H1 (cell line): ENCODE measurements around the gene GPRC5D. TPM values are rescaled to one million over a fixed set of nuclear protein-coding genes. Genes with fewer than 3 reads are reported as not detected.
A peak's percentile ranks its signal among the peaks of the same experiment; 100 is the strongest.

Source experiments
- CTCF ChIA-PET: fragments of 300-600 bp; sonication (Branson Sonifier 250); formaldehyde crosslinking; loops from one replicate; lab custom pipeline; 2021; ENCODE audit not compliant: partially characterized antibody; lab: Charles Lee
- POLR2A ChIA-PET: fragments of 300-600 bp; sonication (Branson Sonifier 250); formaldehyde crosslinking; loops from one replicate; lab custom pipeline; 2021; ENCODE audit warnings: inconsistent platforms; ENCODE audit not compliant: partially characterized antibody; lab: Charles Lee
- DNase-seq, 2 experiments: peaks; one replicate each; pipeline versions ENCODE4 v3.0.0 to v3.0.0-alpha.2; 2010 to 2022; ENCODE audit warnings: low spot score in 2 of 2, low read depth in 1 of 2, mixed read lengths in 1 of 2
- FAIRE-seq: peaks from 2 replicates; lab custom pipeline; 2011; peaks lifted over from hg19 to GRCh38; lab: Jason Lieb, UNC
- H2AFZ ChIP-seq: 2 replicates; pipeline ENCODE4 v1.8.1; 2012; ENCODE audit warnings: low read length, inconsistent platforms
- H2AK5ac ChIP-seq: 2 replicates; pipeline ENCODE4 v1.6.1; 2013; ENCODE audit warnings: low read depth, low read length
- H2BK120ac ChIP-seq: replicated peaks from 2 replicates; pipeline ENCODE3; 2013; ENCODE audit warnings: low read depth, low read length, inconsistent platforms
- H2BK12ac ChIP-seq: 2 replicates; pipeline ENCODE4 v1.6.1; 2013; ENCODE audit warnings: low read depth, low read length
- H2BK15ac ChIP-seq: 2 replicates; pipeline ENCODE4 v1.6.1; 2013; ENCODE audit warnings: low read length
- H2BK20ac ChIP-seq: 2 replicates; pipeline ENCODE4 v1.6.1; 2013; ENCODE audit warnings: low read length
- H2BK5ac ChIP-seq: 2 replicates; pipeline ENCODE4 v1.6.1; 2013; ENCODE audit warnings: low read depth, low read length
- H3K14ac ChIP-seq: 2 replicates; pipeline ENCODE4 v1.6.1; 2013; ENCODE audit warnings: inconsistent platforms; ENCODE audit not compliant: insufficient read length
- H3K18ac ChIP-seq: 2 replicates; pipeline ENCODE4 v1.6.1; 2013; ENCODE audit warnings: low read length; ENCODE audit errors: extremely low read depth
- H3K23ac ChIP-seq: 2 replicates; pipeline ENCODE4 v1.6.1; 2013; ENCODE audit warnings: inconsistent platforms; ENCODE audit not compliant: insufficient read length
- H3K23me2 ChIP-seq: 2 replicates; pipeline ENCODE4 v1.6.1; 2013; ENCODE audit warnings: low read depth, low read length
- H3K27ac ChIP-seq: 2 replicates; pipeline ENCODE4 v1.6.1; 2011; ENCODE audit warnings: low read depth, low read length, inconsistent platforms
- H3K27me3 ChIP-seq, 4 experiments: replicated peaks in 1 of 4; 1 replicate in 1 of 4; 2 replicates in 3 of 4; pipeline versions ENCODE4 v1.6.1 to v1.8.1; 2011 to 2013; ENCODE audit warnings: low read length in 3 of 4, mild to moderate bottlenecking in 3 of 4, inconsistent platforms in 2 of 4, mixed read lengths in 2 of 4, moderate library complexity in 1 of 4; ENCODE audit not compliant: control insufficient read depth in 3 of 4, insufficient read depth in 3 of 4; ENCODE audit errors: extremely low read depth in 1 of 4
- H3K36me3 ChIP-seq, 4 experiments: 2 replicates each; pipeline versions ENCODE4 v1.6.1 to v1.8.1; 2011 to 2013; ENCODE audit warnings: mild to moderate bottlenecking in 4 of 4, low read length in 3 of 4, moderate library complexity in 2 of 4, control low read depth in 1 of 4, inconsistent platforms in 1 of 4; ENCODE audit not compliant: insufficient read depth in 4 of 4, control insufficient read depth in 2 of 4
- H3K4ac ChIP-seq: replicated peaks from 2 replicates; pipeline ENCODE3; 2013; ENCODE audit warnings: low read length, low read depth, mixed read lengths, inconsistent platforms; ENCODE audit not compliant: insufficient read length
- H3K4me1 ChIP-seq, 4 experiments: replicated peaks in 1 of 4; 1 replicate in 1 of 4; 2 replicates in 3 of 4; pipeline versions ENCODE4 v1.6.1 to v1.8.1; 2011 to 2013; ENCODE audit warnings: low read length in 3 of 4, inconsistent platforms in 2 of 4, mixed read lengths in 1 of 4; ENCODE audit not compliant: insufficient read depth in 4 of 4, control insufficient read depth in 3 of 4
- H3K4me2 ChIP-seq, 2 experiments: 2 replicates each; pipeline versions ENCODE4 v1.6.1 to v1.8.1; 2011 to 2013; ENCODE audit warnings: low read depth in 2 of 2, low read length in 2 of 2, control low read depth in 1 of 2, inconsistent platforms in 1 of 2, mild to moderate bottlenecking in 1 of 2; ENCODE audit not compliant: insufficient read depth in 1 of 2
- H3K4me3 ChIP-seq, 4 experiments: fragments of 200-600, 300-600 bp in 1 of 4; sonication (generic), shearing (Covaris generic), sonication (Bioruptor Twin) in 1 of 4; 2 replicates each; pipeline versions ENCODE4 v1.5.1 to v1.8.1; 2011 to 2016; ENCODE audit warnings: low read length in 4 of 4, low read depth in 3 of 4, control low read depth in 2 of 4, inconsistent platforms in 2 of 4, mild to moderate bottlenecking in 2 of 4, mixed read lengths in 1 of 4, moderate library complexity in 1 of 4; ENCODE audit not compliant: insufficient read depth in 2 of 4; ENCODE audit errors: extremely low read depth in 1 of 4
- H3K56ac ChIP-seq: replicated peaks from 2 replicates; pipeline ENCODE3; 2013; ENCODE audit warnings: low read depth, mild to moderate bottlenecking, mixed read lengths, low read length, inconsistent platforms; ENCODE audit not compliant: insufficient read length
- H3K79me1 ChIP-seq: 2 replicates; pipeline ENCODE4 v1.6.1; 2013; ENCODE audit warnings: low read depth, low read length, control low read depth
- H3K79me2 ChIP-seq, 2 experiments: 2 replicates each; pipeline versions ENCODE4 v1.6.1 to v1.8.1; 2012 to 2013; ENCODE audit warnings: low read length in 2 of 2, mild to moderate bottlenecking in 2 of 2, inconsistent platforms in 1 of 2; ENCODE audit not compliant: insufficient read depth in 2 of 2, control insufficient read depth in 1 of 2
- H3K9ac ChIP-seq, 4 experiments: replicated peaks in 1 of 4; 1 replicate in 1 of 4; 2 replicates in 3 of 4; pipeline versions ENCODE4 v1.6.1 to v1.8.1; 2011 to 2013; ENCODE audit warnings: low read depth in 3 of 4, low read length in 3 of 4, control low read depth in 2 of 4, mild to moderate bottlenecking in 2 of 4, moderate library complexity in 2 of 4, inconsistent platforms in 1 of 4; ENCODE audit errors: extremely low read depth in 1 of 4
- H3K9me3 ChIP-seq, 2 experiments: 2 replicates each; pipeline versions ENCODE4 v1.6.1 to v1.8.1; 2012 to 2013; ENCODE audit warnings: mild to moderate bottlenecking in 2 of 2, moderate library complexity in 2 of 2, control low read depth in 1 of 2, inconsistent platforms in 1 of 2, low read depth in 1 of 2, low read length in 1 of 2, mixed read lengths in 1 of 2; ENCODE audit not compliant: insufficient read depth in 2 of 2
- H4K20me1 ChIP-seq, 2 experiments: replicated peaks in 1 of 2; 2 replicates each; pipeline versions ENCODE3 to v1.8.1; 2011 to 2013; ENCODE audit warnings: inconsistent platforms in 2 of 2, low read length in 2 of 2, mild to moderate bottlenecking in 1 of 2; ENCODE audit not compliant: insufficient read depth in 2 of 2, control insufficient read depth in 1 of 2
- H4K5ac ChIP-seq: 2 replicates; pipeline ENCODE4 v1.6.1; 2013; ENCODE audit warnings: low read length, low read depth, mixed read lengths, inconsistent platforms; ENCODE audit not compliant: insufficient read length
- H4K8ac ChIP-seq: 2 replicates; pipeline ENCODE4 v1.8.0; 2013; ENCODE audit warnings: mild to moderate bottlenecking, moderate library complexity, low read length, inconsistent platforms; ENCODE audit not compliant: insufficient read depth; ENCODE audit errors: extremely low read depth
- H4K91ac ChIP-seq: replicated peaks from 2 replicates; pipeline ENCODE3; 2013; ENCODE audit warnings: low read length, mixed read lengths, inconsistent platforms; ENCODE audit not compliant: insufficient read length
- CTBP2 ChIP-seq: IDR thresholded peaks from 2 replicates; pipeline ENCODE4 v1.7.0; 2011; ENCODE audit warnings: borderline replicate concordance, mild to moderate bottlenecking, moderate library complexity, mixed read lengths, low read length; ENCODE audit not compliant: insufficient read depth, insufficient read length
- CTCF ChIP-seq, 3 experiments: IDR thresholded peaks; 1 replicate in 2 of 3; 2 replicates in 1 of 3; pipeline versions ENCODE4 v1.5.1 to v1.6.1; 2011; ENCODE audit warnings: low read length in 3 of 3, mild to moderate bottlenecking in 3 of 3, inconsistent platforms in 2 of 3, low read depth in 1 of 3, moderate library complexity in 1 of 3; ENCODE audit not compliant: insufficient read depth in 1 of 3; ENCODE audit errors: control extremely low read depth in 1 of 3
- RAD21 ChIP-seq, 2 experiments: IDR thresholded peaks in 1 of 2; conservative IDR thresholded peaks in 1 of 2; 2 replicates each; pipeline ENCODE4 v1.6.1; 2011; ENCODE audit warnings: low read depth in 2 of 2, low read length in 2 of 2, improper control_type of control experiment in 1 of 2, inconsistent platforms in 1 of 2, mild to moderate bottlenecking in 1 of 2, moderate library complexity in 1 of 2
- WGBS, 2 experiments: shearing (Covaris generic) in 1 of 2; methylation state at CpG; one replicate each; pipeline versions ENCODE4 v1.1.6 to v1.1.7; 2013 to 2015; ENCODE audit warnings: low lambda C conversion rate in 2 of 2, mixed read lengths in 2 of 2, inconsistent platforms in 1 of 2, low coverage in 1 of 2, missing lambda C conversion rate in 1 of 2; ENCODE audit not compliant: insufficient replicate concordance in 2 of 2, insufficient coverage in 1 of 2, insufficient read length in 1 of 2; ENCODE audit errors: extremely low coverage in 1 of 2, missing lambda C conversion rate in 1 of 2; 5-methylcytosine and 5-hydroxymethylcytosine counted together
- polyA plus RNA-seq, 7 experiments: library from polyadenylated mRNA; depleted of rRNA in 3 of 7; stranded (reverse) in 5 of 7; unstranded in 2 of 7; fragments of >200 nt in 5 of 7; fragments of 200-250 nt in 2 of 7; gene quantifications; 1 replicate in 5 of 7; 2 replicates in 1 of 7; 4 replicates in 1 of 7; pipeline versions ENCODE4 v1.2.1 to v1.2.3, GENCODE V29; 2011 to 2013; ENCODE audit warnings: missing spikeins in 2 of 7, mixed read lengths in 2 of 7
- total RNA-seq: library from RNA; stranded (reverse); fragmentation: NEBNext Ultra II Directional; extraction: Animal tissue kit (Norgen Biotek cat#: 25700); gene quantifications from 2 replicates; pipeline ENCODE4 v1.2.1, GENCODE V29; 2021

Gene GPRC5D
- total and polyA plus RNA-seq, 2 of the 8 experiments (the other 6 are each of a cell fraction or from before 2014, with no cell fraction given): 0.45 TPM; not detected in 1

- peak; percentile 28 for FAIRE-seq
Measured at GRCh38 chr12:12975322-12976077, 23.5 kb upstream of the GPRC5D start.

More at GRCh38 chr12:12975322-12976077, 23.5 kb upstream of the GPRC5D start:
- no peak overlapping the region for H4K8ac ChIP-seq
- H3K4ac ChIP-seq: no peak overlapping the region
- no peak overlapping the region for H2AFZ ChIP-seq
- H2BK15ac ChIP-seq: no peak overlapping the region
- peaks cover 11 to 39% (median 30%) of the 10 kb centered on the region in 4 experiments for H3K36me3 ChIP-seq
- no peak for DNase-seq
- WGBS, 2 experiments: 84% methylated on average over 14 of the region's 14 CpGs; no CpG with 5 or more reads in 1 of the 2 experiments
- H3K23me2 ChIP-seq: no peaks in the 10 kb centered on the region
- no peak overlapping the region for H3K18ac ChIP-seq
- H2BK12ac ChIP-seq: no peak overlapping the region
- peak; percentile 75 to 84 for TF ChIP-seq RAD21 (IDR thresholded peaks at IDR 0.05 in 1 of 2, conservative IDR thresholded peaks at IDR 0.05 in 1 of 2; ENCODE audit: low read depth in 2 of 2, low read length in 2 of 2)
- peak; percentile 60 to 80 (median 73) for TF ChIP-seq CTCF (IDR thresholded peaks at IDR 0.05; ENCODE audit: control extremely low read depth in 1 of 3, insufficient read depth in 1 of 3, low read depth in 1 of 3, low read length in 3 of 3)
- TF ChIP-seq CTBP2: no peak
- H2BK120ac ChIP-seq: no peak overlapping the region
- H3K23ac ChIP-seq: no peak overlapping the region
- no peak overlapping the region for H3K14ac ChIP-seq
- no peak overlapping the region for H3K9ac ChIP-seq
- no peak overlapping the region for H4K5ac ChIP-seq
- H2BK5ac ChIP-seq: no peak overlapping the region
- H3K4me3 ChIP-seq: no peak overlapping the region
- H2BK20ac ChIP-seq: no peak overlapping the region
- no peak overlapping the region for H3K27ac ChIP-seq
- ChIA-PET CTCF (interaction anchor here (0.7 to 5.8 kb wide), 44 partner anchors 8 to 373 kb away, joined by 3 to 60 read pairs (median 4); partner anchors contain the start of gene GPRC5A), POLR2A (interaction anchor here (0.8 to 1.6 kb wide), 2 partner anchors 15 to 57 kb away, joined by 3 read pairs; no protein-coding TSS in a partner anchor)
- peaks cover 0 to 3% (median 0%) of the 10 kb centered on the region in 4 experiments; a peak in 1 of 7 replicates for H3K4me1 ChIP-seq
- H3K79me2 ChIP-seq: no peaks in the 10 kb centered on the region; a peak in 1 of 4 replicates
- H4K91ac ChIP-seq: no peak overlapping the region
- H2AK5ac ChIP-seq: no peak overlapping the region
- peaks cover 7 to 12% of the 10 kb centered on the region in 2 experiments; a peak in 2 of 4 replicates for H3K9me3 ChIP-seq
- H3K79me1 ChIP-seq: no peaks in the 10 kb centered on the region
- no peak overlapping the region for H3K4me2 ChIP-seq
- no peaks in the 10 kb centered on the region for H3K27me3 ChIP-seq
- H4K20me1 ChIP-seq: no peaks in the 10 kb centered on the region
- no peak overlapping the region for H3K56ac ChIP-seq
